Spinal cord (tissue), 10 donors: ENCODE measurements around the gene CIITA. TPM values are rescaled to one million over a fixed set of nuclear protein-coding genes. Genes with fewer than 3 reads are reported as not detected.

Source experiments
- DNase-seq, 6 donors: peaks; one replicate each; pipeline versions ENCODE4 v3.0.0 to v3.0.0-alpha.2; 2013 to 2015; ENCODE audit warnings: low spot score in 6 of 6, low read depth in 4 of 6
- H3K27ac ChIP-seq: one replicate; pipeline ENCODE4 v1.5.1; 2013; ENCODE audit warnings: low read depth, low read length, control low read depth
- H3K27me3 ChIP-seq: one replicate; pipeline ENCODE4 v1.6.1; 2013; ENCODE audit warnings: low read length; ENCODE audit not compliant: control insufficient read depth, insufficient read depth
- H3K36me3 ChIP-seq: one replicate; pipeline ENCODE4 v1.6.1; 2013; ENCODE audit warnings: low read length; ENCODE audit not compliant: control insufficient read depth, insufficient read depth
- H3K4me1 ChIP-seq: one replicate; pipeline ENCODE4 v1.6.1; 2013; ENCODE audit warnings: low read length; ENCODE audit not compliant: control insufficient read depth, insufficient read depth
- H3K4me3 ChIP-seq: one replicate; pipeline ENCODE4 v1.5.1; 2013; ENCODE audit warnings: low read depth, low read length, control low read depth
- H3K9me3 ChIP-seq: one replicate; pipeline ENCODE4 v1.6.1; 2013; ENCODE audit warnings: low read length; ENCODE audit not compliant: control insufficient read depth, insufficient read depth
- WGBS: methylation state at CpG from one replicate; pipeline ENCODE4 v1.1.5; 2013; ENCODE audit warnings: missing lambda C conversion rate; ENCODE audit not compliant: insufficient coverage; 5-methylcytosine and 5-hydroxymethylcytosine counted together
- polyA plus RNA-seq, 2 donors: library from polyadenylated mRNA; unstranded; fragments of 120-200 nt; gene quantifications; one replicate each; pipeline ENCODE4 v1.2.1, GENCODE V29; 2013; ENCODE audit not compliant: insufficient read length in 2 of 2
- total RNA-seq, 2 donors: library from RNA; depleted of rRNA in 1 of 2; stranded (reverse); fragments of 120-200 nt in 1 of 2; fragments of >200 nt in 1 of 2; gene quantifications; one replicate each; pipeline versions ENCODE4 v1.2.3 to v1.2.4, GENCODE V29; 2013 to 2014
- donor health status: healthy.

The CIITA gene
- total and polyA plus RNA-seq, 4 donors, result 1.2 to 4.2 (median 1.7) TPM

DNA sequence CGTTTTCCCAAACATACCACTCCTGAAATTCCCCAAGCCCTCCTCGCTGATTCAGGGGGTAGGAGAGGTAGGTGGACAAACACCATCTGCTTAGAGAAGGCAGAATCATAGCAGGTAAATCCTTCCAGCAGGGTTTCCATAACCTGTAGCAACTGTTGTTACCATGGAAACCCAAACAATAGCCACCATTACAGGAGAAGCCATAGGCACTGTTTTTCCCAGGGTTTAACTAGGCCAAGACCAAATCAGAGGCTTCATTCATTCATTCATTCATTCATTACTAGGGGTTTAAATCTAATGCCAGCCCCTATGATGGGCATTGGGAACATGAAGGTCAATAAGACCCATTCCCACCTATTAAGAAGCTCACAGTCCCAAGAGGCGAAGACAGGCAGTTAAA is 25.5 kb upstream of the CIITA start:
- Histone ChIP-seq H3K4me3 (no peak overlapping the region), H3K4me1 (no peaks in the 10 kb centered on the region), H3K36me3 (no peaks in the 10 kb centered on the region), H3K27me3 (no peaks in the 10 kb centered on the region), H3K9me3 (no peaks in the 10 kb centered on the region), H3K27ac (no peak overlapping the region)
- peak in 1 of 6 donors; percentile 15 for DNase-seq
- WGBS, result no CpG with 5 or more reads among the region's 3 CpGs

GRCh38 chr16:10852286-10852685 is 24.7 kb upstream of the CIITA start:
- no peaks in the 10 kb centered on the region for H3K36me3 ChIP-seq
- no peak overlapping the region for H3K27ac ChIP-seq
- 89% methylated on average over 3 of the region's 4 CpGs for WGBS
- H3K27me3 ChIP-seq, result no peaks in the 10 kb centered on the region
- H3K4me3 ChIP-seq, result no peak overlapping the region
- H3K4me1 ChIP-seq, result no peaks in the 10 kb centered on the region
- H3K9me3 ChIP-seq, result no peaks in the 10 kb centered on the region
- no peak for DNase-seq

GRCh38 chr16:10852948-10853347 is 24.1 kb upstream of the CIITA start:
- Histone ChIP-seq H3K9me3 (no peaks in the 10 kb centered on the region), H3K27ac (no peak overlapping the region), H3K4me1 (no peaks in the 10 kb centered on the region), H3K27me3 (no peaks in the 10 kb centered on the region), H3K36me3 (no peaks in the 10 kb centered on the region), H3K4me3 (no peak overlapping the region)
- DNase-seq, result no peak
- WGBS, result 89% methylated on average over 3 of the region's 5 CpGs

GRCh38 chr16:10856042-10856441 is 21.0 kb upstream of the CIITA start:
- 81% methylated on average over 2 of the region's 2 CpGs for WGBS
- DNase-seq, result no peak

DNA sequence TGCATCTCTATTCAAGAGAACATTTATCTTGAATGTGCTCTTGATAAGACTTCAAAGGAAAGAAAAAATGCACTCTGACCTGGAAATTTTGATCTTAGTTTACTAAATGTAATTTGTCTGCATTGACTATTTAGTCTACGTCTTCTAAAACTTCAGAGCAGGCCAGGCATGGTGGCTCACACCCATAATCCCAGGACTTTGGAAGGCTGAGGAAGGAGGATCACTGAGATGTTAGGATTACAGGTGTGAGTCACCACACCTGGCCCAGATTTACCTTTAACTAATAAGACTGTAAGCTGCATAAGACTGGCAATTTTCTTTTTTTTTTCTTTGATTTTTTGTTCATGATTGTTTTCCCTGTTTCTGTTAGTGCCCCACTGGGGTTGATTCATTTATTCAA is 18.8 kb upstream of the CIITA start:
- no peak overlapping the region for H3K27ac ChIP-seq
- no peak for DNase-seq
- no peaks in the 10 kb centered on the region for H3K9me3 ChIP-seq
- H3K27me3 ChIP-seq, result no peaks in the 10 kb centered on the region
- no peaks in the 10 kb centered on the region for H3K4me1 ChIP-seq
- no CpG with 5 or more reads among the region's 1 CpG for WGBS
- H3K36me3 ChIP-seq, result no peaks in the 10 kb centered on the region
- H3K4me3 ChIP-seq, result no peak overlapping the region

More at GRCh38 chr16:10856042-10856441, 21.0 kb upstream of the CIITA start:
- no peak overlapping the region for H3K27ac ChIP-seq
- H3K36me3 ChIP-seq, result no peaks in the 10 kb centered on the region
- no peak overlapping the region for H3K4me3 ChIP-seq
- H3K27me3 ChIP-seq, result no peaks in the 10 kb centered on the region
- H3K9me3 ChIP-seq, result no peaks in the 10 kb centered on the region
- H3K4me1 ChIP-seq, result no peaks in the 10 kb centered on the region

GRCh38 chr16:10859020-10859419 is 18.0 kb upstream of the CIITA start:
- no peak overlapping the region for H3K27ac ChIP-seq
- H3K9me3 ChIP-seq, result no peaks in the 10 kb centered on the region
- 71% methylated on average over 2 of the region's 2 CpGs for WGBS
- H3K36me3 ChIP-seq, result no peaks in the 10 kb centered on the region
- no peak overlapping the region for H3K4me3 ChIP-seq
- no peaks in the 10 kb centered on the region for H3K27me3 ChIP-seq
- DNase-seq, result no peak
- H3K4me1 ChIP-seq, result no peaks in the 10 kb centered on the region

GRCh38 chr16:10859658-10860057 is 17.3 kb upstream of the CIITA start:
- no peak overlapping the region for H3K4me3 ChIP-seq
- 69% methylated on average over 1 of the region's 6 CpGs for WGBS
- no peaks in the 10 kb centered on the region for H3K9me3 ChIP-seq
- H3K36me3 ChIP-seq, result no peaks in the 10 kb centered on the region
- H3K4me1 ChIP-seq, result no peaks in the 10 kb centered on the region
- no peaks in the 10 kb centered on the region for H3K27me3 ChIP-seq
- no peak for DNase-seq
- no peak overlapping the region for H3K27ac ChIP-seq

DNA sequence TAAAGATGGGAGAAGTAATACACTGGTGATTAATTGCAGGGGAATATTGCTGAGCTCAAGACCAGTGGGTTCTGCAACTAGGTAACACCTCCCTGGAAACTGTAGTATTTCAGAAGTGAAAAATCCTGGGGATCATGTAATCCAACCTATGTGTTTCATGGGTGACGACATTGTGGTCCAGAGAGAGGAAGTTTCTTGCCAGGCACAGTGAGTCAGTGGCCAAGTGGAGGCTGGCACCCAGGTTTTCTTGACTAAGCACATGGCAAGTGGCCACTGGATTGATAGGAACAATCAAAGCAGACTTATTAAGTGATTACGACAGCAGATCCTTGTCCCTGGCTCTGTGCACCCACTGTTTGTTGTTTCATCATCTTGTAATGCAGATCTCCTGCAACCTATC is 14.6 kb upstream of the CIITA start:
- H3K9me3 ChIP-seq, result no peaks in the 10 kb centered on the region
- no peak overlapping the region for H3K4me3 ChIP-seq
- DNase-seq, result no peak
- H3K4me1 ChIP-seq, result peaks cover 12% of the 10 kb centered on the region
- no peaks in the 10 kb centered on the region for H3K27me3 ChIP-seq
- 50% methylated on average over 1 of the region's 2 CpGs for WGBS
- no peaks in the 10 kb centered on the region for H3K36me3 ChIP-seq
- no peak overlapping the region for H3K27ac ChIP-seq

DNA sequence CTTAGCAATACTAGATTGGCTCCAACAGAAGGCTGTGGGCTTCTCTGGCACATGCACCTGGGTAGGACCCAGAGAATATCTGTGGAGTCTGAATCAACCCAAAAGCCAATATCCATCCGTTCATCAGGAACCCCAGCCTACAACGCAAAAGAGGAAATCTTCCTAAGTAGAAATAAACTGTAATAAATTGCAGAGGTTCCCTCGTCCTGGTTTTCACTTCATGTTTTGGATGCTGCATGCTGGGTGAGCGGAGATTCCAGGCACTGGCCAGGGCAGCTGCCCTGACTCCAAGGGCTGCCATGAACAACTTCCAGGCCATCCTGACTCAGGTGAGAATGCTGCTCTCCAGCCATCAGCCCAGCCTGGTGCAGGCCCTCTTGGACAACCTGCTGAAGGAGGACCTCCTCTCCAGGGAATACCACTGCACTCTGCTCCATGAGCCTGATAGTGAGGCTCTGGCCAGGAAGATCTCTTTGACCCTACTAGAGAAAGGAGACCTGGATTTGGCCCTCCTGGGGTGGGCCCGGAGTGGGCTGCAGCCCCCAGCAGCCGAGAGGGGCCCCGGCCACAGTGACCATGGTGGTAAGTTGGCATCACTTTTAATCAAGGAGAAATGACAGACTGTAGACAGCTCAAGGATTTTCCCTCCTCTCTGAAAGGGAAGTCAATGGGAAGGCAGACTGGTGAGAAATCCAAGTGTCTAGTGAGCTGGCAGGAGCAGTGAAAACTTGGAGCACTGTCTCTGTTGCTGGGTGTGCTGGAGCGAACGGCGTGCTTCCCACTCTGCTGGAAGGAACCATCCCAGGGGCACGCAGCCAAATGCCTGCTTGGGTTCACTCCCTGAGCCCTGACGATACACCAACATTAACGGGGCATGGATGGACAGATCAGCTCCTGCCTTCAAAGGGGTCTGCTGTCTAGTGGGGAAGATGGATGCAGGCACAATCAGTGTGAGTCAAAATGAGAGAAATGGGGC is 10.7 kb upstream of the CIITA start:
- Histone ChIP-seq H3K4me1 (peaks cover 12% of the 10 kb centered on the region), H3K9me3 (no peaks in the 10 kb centered on the region), H3K27me3 (no peaks in the 10 kb centered on the region), H3K36me3 (no peaks in the 10 kb centered on the region), H3K27ac (no peak overlapping the region), H3K4me3 (no peak overlapping the region)
- DNase-seq, result peak; percentile 17 to 83 (median 30)
- WGBS, result 60% methylated on average over 8 of the region's 13 CpGs

- Histone ChIP-seq H3K36me3 (no peaks in the 10 kb centered on the region), H3K4me1 (peaks cover 12% of the 10 kb centered on the region)
- WGBS, result 94% methylated on average over 4 of the region's 6 CpGs
Observed at GRCh38 chr16:10867199-10867598, 9.8 kb upstream of the CIITA start.

More at GRCh38 chr16:10867199-10867598, 9.8 kb upstream of the CIITA start:
- Histone ChIP-seq H3K9me3 (no peaks in the 10 kb centered on the region), H3K4me3 (no peak overlapping the region), H3K27ac (no peak overlapping the region), H3K27me3 (no peaks in the 10 kb centered on the region)
- no peak for DNase-seq
